HepG2 (cell line): ENCODE results near the gene LPXN. TPM values are rescaled to one million over a fixed set of nuclear protein-coding genes. Genes with fewer than 3 reads are reported as not detected.

Experiments used
- ARHGAP35 ChIP-seq: sonication (generic); formaldehyde crosslinking; IDR thresholded peaks from 2 replicates; pipeline ENCODE4 v1.9.0; 2022; ENCODE audit warnings: mild to moderate bottlenecking, inconsistent platforms, moderate library complexity, missing genetic modification reagents, borderline replicate concordance
- DNMT3B ChIP-seq: conservative IDR thresholded peaks from 2 replicates; pipeline ENCODE4 v1.6.1; 2016; ENCODE audit warnings: missing biosample characterization, control low read depth
- FOSL1 ChIP-seq: sonication (generic); formaldehyde crosslinking; IDR thresholded peaks from 2 replicates; pipeline ENCODE4 v1.9.0; 2021; ENCODE audit warnings: missing genetic modification reagents, borderline replicate concordance
- GLI4 ChIP-seq: sonication (generic); formaldehyde crosslinking; IDR thresholded peaks from 2 replicates; pipeline ENCODE4 v1.5.1; 2020; ENCODE audit warnings: missing genetic modification reagents, mild to moderate bottlenecking, moderate library complexity, borderline replicate concordance
- TBX3 ChIP-seq: fragments of 450-650 bp; IDR thresholded peaks from 2 replicates; pipeline ENCODE4 v1.6.1; 2017; ENCODE audit warnings: antibody characterized with exemption, mild to moderate bottlenecking, inconsistent platforms, borderline replicate concordance
- polyA plus RNA-seq, 8 experiments: library from polyadenylated mRNA; depleted of rRNA in 3 of 8; stranded (reverse) in 7 of 8; unstranded in 1 of 8; fragments of >200 nt; fragmentation: Illumina TruSeq in 4 of 8; extraction: Trizol in 4 of 8; gene quantifications; 2 replicates each; pipeline versions ENCODE4 v1.2.1 to v1.2.3, GENCODE V29; 2011 to 2016; ENCODE audit warnings: low read depth in 4 of 8, missing spikeins in 1 of 8, mixed read lengths in 1 of 8; ENCODE audit not compliant: insufficient read depth in 1 of 8
- total RNA-seq, 5 experiments: library from RNA; depleted of rRNA; stranded (reverse); fragments of >200 nt; fragmentation: Illumina TruSeq; extraction: Trizol; gene quantifications; 2 replicates each; pipeline ENCODE4 v1.2.3, GENCODE V29; 2016; ENCODE audit warnings: low read depth in 1 of 5
- TF ChIP-seq, protein P1 (sequence below): sonication (generic); formaldehyde crosslinking; IDR thresholded peaks from 2 replicates; pipeline ENCODE4 v1.5.1; 2020; ENCODE audit warnings: mild to moderate bottlenecking, missing genetic modification reagents, borderline replicate concordance
- TF ChIP-seq, protein P2 (sequence below): sonication (generic); formaldehyde crosslinking; IDR thresholded peaks from 2 replicates; pipeline ENCODE4 v1.4.0; 2020; ENCODE audit warnings: mild to moderate bottlenecking, missing genetic modification reagents

The LPXN gene
- total and polyA plus RNA-seq, 2 of the 13 experiments (the other 11 are each of a cell fraction or from before 2014, with no cell fraction given), result 1.7 to 3.5 TPM

DNA sequence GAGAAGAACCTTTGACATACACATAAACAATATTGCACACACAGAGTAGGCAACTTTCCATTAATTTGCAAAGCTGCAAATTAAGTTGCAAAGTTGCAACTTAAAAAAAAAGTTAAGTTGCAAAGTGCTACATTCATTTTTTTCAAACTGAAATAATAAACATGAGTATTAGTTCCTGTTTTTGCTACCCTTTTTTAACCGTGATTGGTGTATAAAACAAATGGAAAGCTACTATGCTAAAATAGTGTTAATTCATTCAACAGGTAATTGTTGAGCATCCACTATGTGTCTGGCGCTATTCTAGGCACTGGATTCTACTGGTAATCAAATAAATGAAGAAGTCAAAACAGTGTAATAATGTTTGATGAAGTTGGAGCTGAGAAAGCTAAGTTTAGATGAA is 11.3 kb upstream of the LPXN start (continued):
- TF ChIP-seq, protein P1, sequence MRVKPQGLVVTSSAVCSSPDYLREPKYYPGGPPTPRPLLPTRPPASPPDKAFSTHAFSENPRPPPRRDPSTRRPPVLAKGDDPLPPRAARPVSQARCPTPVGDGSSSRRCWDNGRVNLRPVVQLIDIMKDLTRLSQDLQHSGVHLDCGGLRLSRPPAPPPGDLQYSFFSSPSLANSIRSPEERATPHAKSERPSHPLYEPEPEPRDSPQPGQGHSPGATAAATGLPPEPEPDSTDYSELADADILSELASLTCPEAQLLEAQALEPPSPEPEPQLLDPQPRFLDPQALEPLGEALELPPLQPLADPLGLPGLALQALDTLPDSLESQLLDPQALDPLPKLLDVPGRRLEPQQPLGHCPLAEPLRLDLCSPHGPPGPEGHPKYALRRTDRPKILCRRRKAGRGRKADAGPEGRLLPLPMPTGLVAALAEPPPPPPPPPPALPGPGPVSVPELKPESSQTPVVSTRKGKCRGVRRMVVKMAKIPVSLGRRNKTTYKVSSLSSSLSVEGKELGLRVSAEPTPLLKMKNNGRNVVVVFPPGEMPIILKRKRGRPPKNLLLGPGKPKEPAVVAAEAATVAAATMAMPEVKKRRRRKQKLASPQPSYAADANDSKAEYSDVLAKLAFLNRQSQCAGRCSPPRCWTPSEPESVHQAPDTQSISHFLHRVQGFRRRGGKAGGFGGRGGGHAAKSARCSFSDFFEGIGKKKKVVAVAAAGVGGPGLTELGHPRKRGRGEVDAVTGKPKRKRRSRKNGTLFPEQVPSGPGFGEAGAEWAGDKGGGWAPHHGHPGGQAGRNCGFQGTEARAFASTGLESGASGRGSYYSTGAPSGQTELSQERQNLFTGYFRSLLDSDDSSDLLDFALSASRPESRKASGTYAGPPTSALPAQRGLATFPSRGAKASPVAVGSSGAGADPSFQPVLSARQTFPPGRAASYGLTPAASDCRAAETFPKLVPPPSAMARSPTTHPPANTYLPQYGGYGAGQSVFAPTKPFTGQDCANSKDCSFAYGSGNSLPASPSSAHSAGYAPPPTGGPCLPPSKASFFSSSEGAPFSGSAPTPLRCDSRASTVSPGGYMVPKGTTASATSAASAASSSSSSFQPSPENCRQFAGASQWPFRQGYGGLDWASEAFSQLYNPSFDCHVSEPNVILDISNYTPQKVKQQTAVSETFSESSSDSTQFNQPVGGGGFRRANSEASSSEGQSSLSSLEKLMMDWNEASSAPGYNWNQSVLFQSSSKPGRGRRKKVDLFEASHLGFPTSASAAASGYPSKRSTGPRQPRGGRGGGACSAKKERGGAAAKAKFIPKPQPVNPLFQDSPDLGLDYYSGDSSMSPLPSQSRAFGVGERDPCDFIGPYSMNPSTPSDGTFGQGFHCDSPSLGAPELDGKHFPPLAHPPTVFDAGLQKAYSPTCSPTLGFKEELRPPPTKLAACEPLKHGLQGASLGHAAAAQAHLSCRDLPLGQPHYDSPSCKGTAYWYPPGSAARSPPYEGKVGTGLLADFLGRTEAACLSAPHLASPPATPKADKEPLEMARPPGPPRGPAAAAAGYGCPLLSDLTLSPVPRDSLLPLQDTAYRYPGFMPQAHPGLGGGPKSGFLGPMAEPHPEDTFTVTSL (CRISPR knock-in tag), result no peak
- no peak for TF ChIP-seq FOSL1 (CRISPR knock-in tag)
- TF ChIP-seq, protein P2, sequence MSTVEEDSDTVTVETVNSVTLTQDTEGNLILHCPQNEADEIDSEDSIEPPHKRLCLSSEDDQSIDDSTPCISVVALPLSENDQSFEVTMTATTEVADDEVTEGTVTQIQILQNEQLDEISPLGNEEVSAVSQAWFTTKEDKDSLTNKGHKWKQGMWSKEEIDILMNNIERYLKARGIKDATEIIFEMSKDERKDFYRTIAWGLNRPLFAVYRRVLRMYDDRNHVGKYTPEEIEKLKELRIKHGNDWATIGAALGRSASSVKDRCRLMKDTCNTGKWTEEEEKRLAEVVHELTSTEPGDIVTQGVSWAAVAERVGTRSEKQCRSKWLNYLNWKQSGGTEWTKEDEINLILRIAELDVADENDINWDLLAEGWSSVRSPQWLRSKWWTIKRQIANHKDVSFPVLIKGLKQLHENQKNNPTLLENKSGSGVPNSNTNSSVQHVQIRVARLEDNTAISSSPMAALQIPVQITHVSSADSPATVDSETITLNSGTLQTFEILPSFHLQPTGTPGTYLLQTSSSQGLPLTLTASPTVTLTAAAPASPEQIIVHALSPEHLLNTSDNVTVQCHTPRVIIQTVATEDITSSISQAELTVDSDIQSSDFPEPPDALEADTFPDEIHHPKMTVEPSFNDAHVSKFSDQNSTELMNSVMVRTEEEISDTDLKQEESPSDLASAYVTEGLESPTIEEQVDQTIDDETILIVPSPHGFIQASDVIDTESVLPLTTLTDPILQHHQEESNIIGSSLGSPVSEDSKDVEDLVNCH (CRISPR knock-in tag), result no peak
- TF ChIP-seq ARHGAP35 (CRISPR knock-in tag), result no peak
- no peak for TF ChIP-seq TBX3
- no peak for TF ChIP-seq DNMT3B (CRISPR knock-in tag)
- no peak for TF ChIP-seq GLI4 (CRISPR knock-in tag)
